Fibroblast of lung (primary cell): ENCODE measurements around the gene KRT84. TPM values are rescaled to one million over a fixed set of nuclear protein-coding genes. Genes with fewer than 3 reads are reported as not detected.

Source experiments
- DNase-seq, 2 donors: peaks; one replicate each; pipeline versions ENCODE4 v3.0.0 to v3.0.0-alpha.2; 2010; ENCODE audit warnings: low read depth in 2 of 2
- H2AFZ ChIP-seq: 2 replicates; pipeline ENCODE4 v1.5.1; 2012; ENCODE audit warnings: low read length, control low read depth, inconsistent platforms
- H3K27ac ChIP-seq: 2 replicates; pipeline ENCODE4 v1.5.1; 2011; ENCODE audit warnings: low read length, control low read depth; ENCODE audit not compliant: insufficient read depth
- H3K27me3 ChIP-seq: 2 replicates; pipeline ENCODE4 v1.5.1; 2011; ENCODE audit warnings: mild to moderate bottlenecking, low read length; ENCODE audit not compliant: control insufficient read depth, insufficient read depth
- H3K36me3 ChIP-seq: 2 replicates; pipeline ENCODE4 v1.5.1; 2011; ENCODE audit warnings: low read length; ENCODE audit not compliant: control insufficient read depth, insufficient read depth
- H3K4me1 ChIP-seq: 2 replicates; pipeline ENCODE4 v1.5.1; 2011; ENCODE audit warnings: low read length; ENCODE audit not compliant: control insufficient read depth, insufficient read depth; ENCODE audit errors: extremely low read depth
- H3K4me2 ChIP-seq: 2 replicates; pipeline ENCODE4 v1.5.1; 2011; ENCODE audit warnings: low read length, control low read depth; ENCODE audit not compliant: insufficient read depth; ENCODE audit errors: extremely low read depth
- H3K4me3 ChIP-seq, 4 experiments: fragments of 200-600 bp in 1 of 4; sonication (generic) in 1 of 4; replicated peaks in 1 of 4; 2 replicates each; pipeline ENCODE4 v1.5.1; 2011 to 2016; ENCODE audit warnings: low read length in 4 of 4, low read depth in 3 of 4, mild to moderate bottlenecking in 3 of 4, control low read depth in 2 of 4, inconsistent platforms in 1 of 4, mixed read lengths in 1 of 4; ENCODE audit not compliant: insufficient read depth in 1 of 4; ENCODE audit errors: control extremely low read depth in 1 of 4
- H3K79me2 ChIP-seq: 2 replicates; pipeline ENCODE4 v1.5.1; 2012; ENCODE audit warnings: mild to moderate bottlenecking, low read length, inconsistent platforms; ENCODE audit not compliant: control insufficient read depth, insufficient read depth
- H3K9ac ChIP-seq: 2 replicates; pipeline ENCODE4 v1.5.1; 2011; ENCODE audit warnings: mild to moderate bottlenecking, low read length, control low read depth; ENCODE audit not compliant: insufficient read depth
- H3K9me3 ChIP-seq: 2 replicates; pipeline ENCODE4 v1.5.1; 2012; ENCODE audit warnings: low read depth, low read length; ENCODE audit not compliant: control insufficient read depth, insufficient read depth
- H4K20me1 ChIP-seq: 2 replicates; pipeline ENCODE4 v1.5.1; 2011; ENCODE audit warnings: low read length; ENCODE audit not compliant: control insufficient read depth, insufficient read depth; ENCODE audit errors: extremely low read depth
- CTCF ChIP-seq, 2 donors: IDR thresholded peaks in 1 of 2; conservative IDR thresholded peaks in 1 of 2; 1 replicate in 1 of 2; 2 replicates in 1 of 2; pipeline ENCODE4 v1.5.1; 2011 to 2012; ENCODE audit warnings: low read length in 2 of 2, control low read depth in 1 of 2, inconsistent platforms in 1 of 2, low read depth in 1 of 2, mild to moderate bottlenecking in 1 of 2
- EZH2 ChIP-seq: IDR thresholded peaks from 2 replicates; pipeline ENCODE4 v1.5.1; 2012; ENCODE audit warnings: low read length, control low read depth, mild to moderate bottlenecking; ENCODE audit errors: missing control alignments
- polyA plus RNA-seq, 2 donors: library from polyadenylated mRNA; depleted of rRNA in 1 of 2; stranded (reverse) in 1 of 2; unstranded in 1 of 2; fragments of >200 nt; gene quantifications; 2 replicates each; pipeline ENCODE4 v1.2.1, GENCODE V29; 2011 to 2012; ENCODE audit warnings: missing spikeins in 1 of 2
- total RNA-seq: library from RNA; depleted of rRNA; stranded (reverse); fragments of >200 nt; gene quantifications from 2 replicates; pipeline ENCODE4 v1.2.1, GENCODE V29; 2014

KRT84 gene
- total and polyA plus RNA-seq, 2 donors (not counting 1 experiment from before 2014, with no cell fraction given) = not detected

DNA sequence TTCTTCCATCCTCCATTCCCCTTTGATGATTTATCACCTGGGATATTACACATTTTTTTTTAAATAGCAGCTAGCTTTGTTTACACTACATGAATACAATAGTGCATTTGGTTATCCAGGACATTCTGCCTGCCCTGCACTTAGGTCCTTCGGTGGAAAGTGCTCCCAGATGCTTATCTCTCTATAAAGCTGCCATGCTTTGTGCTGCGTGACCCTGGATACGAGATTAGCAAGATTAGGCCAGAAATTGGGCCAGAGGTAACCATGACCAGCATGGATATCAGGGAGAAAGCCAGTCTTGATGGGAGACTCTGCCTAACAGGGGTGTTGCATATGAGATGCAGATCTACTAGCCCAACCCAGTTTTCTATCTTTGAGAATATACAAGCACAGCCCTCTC is 52.1 kb downstream of the KRT84 start:
- Histone ChIP-seq H3K4me2 (no peak overlapping the region), H4K20me1 (no peaks in the 10 kb centered on the region), H3K79me2 (no peaks in the 10 kb centered on the region), H3K9me3 (no peaks in the 10 kb centered on the region), H3K4me3 (no peak overlapping the region), H2AFZ (no peak overlapping the region), H3K9ac (no peak overlapping the region), H3K4me1 (no peaks in the 10 kb centered on the region), H3K27me3 (peaks cover 19% of the 10 kb centered on the region), H3K36me3 (no peaks in the 10 kb centered on the region), H3K27ac (no peak overlapping the region)
- DNase-seq = no peak
- no peak for TF ChIP-seq EZH2
- no peak for TF ChIP-seq CTCF (conservative IDR thresholded peaks at IDR 0.05 in 1 of 2, IDR thresholded peaks at IDR 0.05 in 1 of 2; ENCODE audit: low read depth in 1 of 2, low read length in 2 of 2)

GRCh38 chr12:52332381-52332780 is 53.1 kb downstream of the KRT84 start:
- TF ChIP-seq EZH2 (no peak), CTCF (conservative IDR thresholded peaks at IDR 0.05 in 1 of 2, IDR thresholded peaks at IDR 0.05 in 1 of 2; ENCODE audit: low read depth in 1 of 2, low read length in 2 of 2) (no peak)
- H3K27ac ChIP-seq = no peak overlapping the region
- H3K4me3 ChIP-seq = no peak overlapping the region
- no peaks in the 10 kb centered on the region for H3K9me3 ChIP-seq
- no peak for DNase-seq
- no peaks in the 10 kb centered on the region for H4K20me1 ChIP-seq
- H2AFZ ChIP-seq = no peak overlapping the region
- H3K36me3 ChIP-seq = no peaks in the 10 kb centered on the region
- no peak overlapping the region for H3K9ac ChIP-seq
- H3K4me1 ChIP-seq = no peaks in the 10 kb centered on the region
- H3K4me2 ChIP-seq = no peak overlapping the region
- H3K79me2 ChIP-seq = no peaks in the 10 kb centered on the region
- peaks cover 16% of the 10 kb centered on the region for H3K27me3 ChIP-seq

GRCh38 chr12:52331833-52332232 is 53.6 kb downstream of the KRT84 start:
- DNase-seq = no peak
- H3K9ac ChIP-seq = no peak overlapping the region
- H3K79me2 ChIP-seq = no peaks in the 10 kb centered on the region

More at GRCh38 chr12:52331833-52332232, 53.6 kb downstream of the KRT84 start:
- no peak overlapping the region for H3K4me3 ChIP-seq
- H2AFZ ChIP-seq = no peak overlapping the region
- no peaks in the 10 kb centered on the region for H4K20me1 ChIP-seq
- H3K4me1 ChIP-seq = no peaks in the 10 kb centered on the region
- no peaks in the 10 kb centered on the region for H3K36me3 ChIP-seq
- TF ChIP-seq CTCF (conservative IDR thresholded peaks at IDR 0.05 in 1 of 2, IDR thresholded peaks at IDR 0.05 in 1 of 2; ENCODE audit: low read depth in 1 of 2, low read length in 2 of 2) (no peak), EZH2 (no peak)
- H3K27ac ChIP-seq = no peak overlapping the region
- H3K27me3 ChIP-seq = peaks cover 16% of the 10 kb centered on the region
- H3K9me3 ChIP-seq = no peaks in the 10 kb centered on the region
- H3K4me2 ChIP-seq = no peak overlapping the region
